ENCODE results near the gene FUOM. TPM values are rescaled to one million over a fixed set of nuclear protein-coding genes. Genes with fewer than 3 reads are reported as not detected.

Gene FUOM
- total and polyA plus RNA-seq, 10 of the 15 experiments (the other 5 are each of a cell fraction or from before 2014, with no cell fraction given), result 1.8 to 41.7 (median 25.6) TPM

- DNase-seq (ENCODE audit: low read depth, low spot score) (no peak), FAIRE-seq (no peak), ATAC-seq (no peak)
- Histone ChIP-seq H3K9ac (ENCODE audit: control insufficient read depth, insufficient read depth, low read length) (no peak overlapping the region), H3K4me1 (ENCODE audit: control insufficient read depth, insufficient read depth, low read length) (peaks cover 4% of the 10 kb centered on the region), H3K4me2 (ENCODE audit: control insufficient read depth, insufficient read depth) (no peak overlapping the region), H3K27ac (ENCODE audit: control insufficient read depth, insufficient read depth) (no peak overlapping the region), H3K4me3 (no peak overlapping the region), H4K20me1 (ENCODE audit: control insufficient read depth, insufficient read depth) (no peaks in the 10 kb centered on the region), H3K9me3 (replicated peaks; ENCODE audit: control insufficient read depth, insufficient read depth, low read length) (no peaks in the 10 kb centered on the region), H3K36me3 (ENCODE audit: control insufficient read depth in 2 of 2, insufficient read depth in 2 of 2, low read length in 1 of 2) (peaks cover 0 to 4% of the 10 kb centered on the region in 2 experiments; a peak in 3 of 4 replicates), H3K27me3 (replicated peaks in 1 of 2; ENCODE audit: control insufficient read depth in 2 of 2, insufficient read depth in 2 of 2, low read length in 1 of 2) (no peaks in the 10 kb centered on the region), H3K79me2 (ENCODE audit: control insufficient read depth, insufficient read depth, low read length) (peaks cover 16% of the 10 kb centered on the region), H2AFZ (ENCODE audit: control insufficient read depth, low read depth, low read length) (no peak overlapping the region)
- BruUV-seq (replicated peaks), result TSS peak; percentile 52
- 87% methylated on average over 23 of the region's 23 CpGs for WGBS (ENCODE audit: insufficient coverage, insufficient replicate concordance, low lambda C conversion rate, missing lambda C conversion rate)
- in situ Hi-C loops (cut with MboI), result no loop called here
- ChIA-PET POLR2A (no interaction called here), CTCF (interaction anchor here (1.5 kb wide), 1 partner anchor 8 kb away, joined by 3 read pairs; no protein-coding TSS in a partner anchor), SMC1A (ENCODE audit: uncharacterized antibody, unreplicated experiment) (no interaction called here), RAD21 (ENCODE audit: unreplicated experiment) (no interaction called here)
- no peak for TF ChIP-seq ASH2L (IDR thresholded peaks at IDR 0.05; ENCODE audit: borderline replicate concordance, low read depth)
- no peak for TF ChIP-seq NBN (IDR thresholded peaks at IDR 0.05)
- TF ChIP-seq KDM1A (IDR thresholded peaks at IDR 0.05; ENCODE audit: borderline replicate concordance), result no peak
- TF ChIP-seq USF1 (IDR thresholded peaks at IDR 0.05; ENCODE audit: borderline replicate concordance, extremely low read length, insufficient read depth, low read depth, low read length), result no peak
- no peak for TF ChIP-seq NFXL1 (IDR thresholded peaks at IDR 0.05; ENCODE audit: borderline replicate concordance)
- TF ChIP-seq IKZF2 (IDR thresholded peaks at IDR 0.05), result no peak
- no peak for TF ChIP-seq NFYB (IDR thresholded peaks at IDR 0.05; ENCODE audit: insufficient read depth, low read depth, low read length)
- no peak for TF ChIP-seq CBX3 (IDR thresholded peaks at IDR 0.05; ENCODE audit: borderline replicate concordance, low read depth)
- no peak for TF ChIP-seq TAF1 (IDR thresholded peaks at IDR 0.05; ENCODE audit: borderline replicate concordance, low read depth, low read length)
- no peak for TF ChIP-seq CTCF (IDR thresholded peaks at IDR 0.05 in 2 of 3, conservative IDR thresholded peaks at IDR 0.05 in 1 of 3; ENCODE audit: control insufficient read depth in 2 of 3, extremely low read depth in 1 of 3, insufficient read depth in 1 of 3, low read depth in 3 of 3, low read length in 3 of 3)
- no peak for TF ChIP-seq CHD4 (IDR thresholded peaks at IDR 0.05)
- no peak for TF ChIP-seq ETV6 (conservative IDR thresholded peaks at IDR 0.05 in 1 of 2, IDR thresholded peaks at IDR 0.05 in 1 of 2; ENCODE audit: borderline replicate concordance in 1 of 2, low read depth in 1 of 2)
- TF ChIP-seq ZBTB40 (IDR thresholded peaks at IDR 0.05; ENCODE audit: borderline replicate concordance), result no peak
- intact Hi-C loops (cut with micrococcal nuclease; ENCODE audit: unreplicated experiment), result no loop called here
Measured at GRCh38 chr10:133312016-133312768, 45.6 kb downstream of the FUOM start.
